GM23338 (cell line): ENCODE results near the gene MEGF11. TPM values are rescaled to one million over a fixed set of nuclear protein-coding genes. Genes with fewer than 3 reads are reported as not detected.

Experiments
- ATAC-seq: fragments of 200-7000 bp; cut with Tn5 transposase; 3 replicates; pipeline ENCODE4 v1.9.1; 2020
- DNase-seq: peaks from one replicate; pipeline ENCODE4 v3.0.0-alpha.2; 2015; ENCODE audit warnings: low spot score
- H2AFZ ChIP-seq: fragments of 200-600 bp; sonication (generic); 2 replicates; pipeline ENCODE4 v1.8.0; 2016; ENCODE audit warnings: antibody characterized with exemption, mild to moderate bottlenecking, moderate library complexity
- H3F3A ChIP-seq: fragments of 200-600 bp; sonication (generic); replicated peaks from 2 replicates; pipeline ENCODE4 v1.8.0; 2017; ENCODE audit warnings: antibody characterized with exemption, mixed run types, low read depth
- H3K27ac ChIP-seq: fragments of 200-600 bp; sonication (generic); 2 replicates; pipeline ENCODE4 v1.6.1; 2016; ENCODE audit warnings: low read depth
- H3K27me3 ChIP-seq: fragments of 200-600 bp; sonication (generic); 2 replicates; pipeline ENCODE4 v1.8.0; 2016; ENCODE audit warnings: mild to moderate bottlenecking, mixed run types, moderate library complexity; ENCODE audit not compliant: insufficient read depth
- H3K36me3 ChIP-seq: fragments of 200-600 bp; sonication (generic); 2 replicates; pipeline ENCODE4 v1.8.0; 2016; ENCODE audit warnings: mild to moderate bottlenecking; ENCODE audit not compliant: insufficient read depth
- H3K4me1 ChIP-seq: fragments of 200-600 bp; sonication (generic); 2 replicates; pipeline ENCODE4 v1.8.0; 2016; ENCODE audit warnings: mild to moderate bottlenecking, moderate library complexity; ENCODE audit not compliant: insufficient read depth
- H3K4me2 ChIP-seq: fragments of 200-600 bp; sonication (generic); 2 replicates; pipeline ENCODE4 v1.7.1; 2017; ENCODE audit warnings: mixed run types
- H3K4me3 ChIP-seq: fragments of 200-600 bp; sonication (generic); 2 replicates; pipeline ENCODE4 v1.6.1; 2016; ENCODE audit warnings: mixed run types
- H3K79me2 ChIP-seq: fragments of 200-600 bp; sonication (generic); replicated peaks from 2 replicates; pipeline ENCODE4 v1.8.0; 2017; ENCODE audit warnings: mild to moderate bottlenecking; ENCODE audit not compliant: insufficient read depth
- H3K9me2 ChIP-seq: fragments of 200-600 bp; sonication (generic); 2 replicates; pipeline ENCODE4 v1.8.0; 2017; ENCODE audit not compliant: insufficient read depth
- H4K20me1 ChIP-seq: fragments of 200-600 bp; sonication (generic); replicated peaks from 2 replicates; pipeline ENCODE4 v1.8.0; 2017; ENCODE audit warnings: mild to moderate bottlenecking; ENCODE audit not compliant: insufficient read depth
- H3K27ac Mint-ChIP-seq: 2 replicates; pipeline ENCODE4 v1.8.0; 2020; ENCODE audit warnings: inconsistent platforms, mild to moderate bottlenecking, moderate library complexity, mixed read lengths
- H3K27me3 Mint-ChIP-seq: 3 replicates; pipeline ENCODE4 v1.8.0; 2022; ENCODE audit warnings: low read depth, mild to moderate bottlenecking, moderate library complexity, mixed read lengths, inconsistent platforms; ENCODE audit not compliant: insufficient read depth, poor library complexity
- H3K36me3 Mint-ChIP-seq: 3 replicates; pipeline ENCODE4 v1.8.0; 2021; ENCODE audit warnings: low read depth, mild to moderate bottlenecking, inconsistent platforms, moderate library complexity, mixed read lengths
- H3K4me1 Mint-ChIP-seq: 3 replicates; pipeline ENCODE4 v1.8.0; 2020; ENCODE audit warnings: mild to moderate bottlenecking, inconsistent platforms, mixed read lengths
- H3K4me3 Mint-ChIP-seq: 3 replicates; pipeline ENCODE4 v1.8.0; 2021; ENCODE audit warnings: moderate library complexity, mild to moderate bottlenecking, inconsistent platforms, mixed read lengths
- H3K9me3 Mint-ChIP-seq: 3 replicates; pipeline ENCODE4 v1.8.0; 2020; ENCODE audit warnings: moderate library complexity, mild to moderate bottlenecking, inconsistent platforms, mixed read lengths
- CREB1 ChIP-seq: fragments of 250-450 bp; sonication (Bioruptor Pico); IDR thresholded peaks from 2 replicates; pipeline ENCODE4 v1.5.0; 2020; ENCODE audit warnings: low read depth, mild to moderate bottlenecking, moderate library complexity
- ETS1 ChIP-seq: IDR thresholded peaks from 2 replicates; pipeline ENCODE4 v1.6.1; 2016; ENCODE audit warnings: antibody characterized with exemption
- EZH2 ChIP-seq: fragments of 200-600 bp; sonication (generic); IDR thresholded peaks from one replicate; pipeline ENCODE4 v1.8.0; 2017; ENCODE audit warnings: antibody characterized with exemption, mild to moderate bottlenecking, low read depth; ENCODE audit not compliant: unreplicated experiment
- EZH2phosphoT487 ChIP-seq: fragments of 200-600 bp; sonication (generic); IDR thresholded peaks from one replicate; pipeline ENCODE4 v1.8.1; 2018; ENCODE audit warnings: antibody characterized with exemption; ENCODE audit not compliant: unreplicated experiment
- JUNB ChIP-seq: IDR thresholded peaks from one replicate; pipeline ENCODE4 v1.6.1; 2016; ENCODE audit warnings: antibody characterized with exemption; ENCODE audit not compliant: unreplicated experiment
- POLR2AphosphoS5 ChIP-seq: IDR thresholded peaks from 2 replicates; pipeline ENCODE4 v1.6.1; 2016; ENCODE audit warnings: antibody characterized with exemption, low read depth
- REST ChIP-seq: IDR thresholded peaks from one replicate; pipeline ENCODE4 v1.6.1; 2018; ENCODE audit warnings: antibody characterized with exemption; ENCODE audit not compliant: unreplicated experiment
- STAT1 ChIP-seq: IDR thresholded peaks from one replicate; pipeline ENCODE4 v1.6.1; 2016; ENCODE audit warnings: antibody characterized with exemption; ENCODE audit not compliant: unreplicated experiment
- ZNF114 ChIP-seq: fragments of 250-450 bp; sonication (Bioruptor Pico); IDR thresholded peaks from 2 replicates; pipeline ENCODE4 v1.5.0; 2020; ENCODE audit warnings: mild to moderate bottlenecking, moderate library complexity
- ZNF331 ChIP-seq: fragments of 250-450 bp; sonication (Bioruptor Pico); IDR thresholded peaks from 2 replicates; pipeline ENCODE4 v1.5.0; 2020; ENCODE audit warnings: low read depth, mild to moderate bottlenecking, moderate library complexity
- ZNF462 ChIP-seq: fragments of 250-450 bp; sonication (Bioruptor Pico); IDR thresholded peaks from 2 replicates; pipeline ENCODE4 v1.5.0; 2020; ENCODE audit warnings: mild to moderate bottlenecking, moderate library complexity
- polyA plus RNA-seq: library from polyadenylated mRNA; unstranded; fragments of >200 nt; fragmentation: Nextera tagmentation; extraction: Ambion mirVana; gene quantifications from 2 replicates; pipeline ENCODE4 v1.2.1, GENCODE V29; 2016
- total RNA-seq: library from RNA; depleted of rRNA; stranded (reverse); fragments of >200 nt; shearing (Covaris generic); gene quantifications from 2 replicates; pipeline ENCODE4 v1.2.3, GENCODE V29; 2014
- TF ChIP-seq, protein P1 (sequence below), 2 experiments: fragments of 200-600 bp in 1 of 2; sonication (generic) in 1 of 2; conservative IDR thresholded peaks; 2 replicates each; pipeline versions ENCODE4 v1.5.1 to v1.6.1; 2016 to 2017; ENCODE audit warnings: antibody characterized with exemption in 2 of 2, low read depth in 2 of 2, mild to moderate bottlenecking in 2 of 2, moderate library complexity in 1 of 2

MEGF11 gene
- total and polyA plus RNA-seq, 2 experiments from 2014 or later: 1.3 to 1.9 TPM

DNA sequence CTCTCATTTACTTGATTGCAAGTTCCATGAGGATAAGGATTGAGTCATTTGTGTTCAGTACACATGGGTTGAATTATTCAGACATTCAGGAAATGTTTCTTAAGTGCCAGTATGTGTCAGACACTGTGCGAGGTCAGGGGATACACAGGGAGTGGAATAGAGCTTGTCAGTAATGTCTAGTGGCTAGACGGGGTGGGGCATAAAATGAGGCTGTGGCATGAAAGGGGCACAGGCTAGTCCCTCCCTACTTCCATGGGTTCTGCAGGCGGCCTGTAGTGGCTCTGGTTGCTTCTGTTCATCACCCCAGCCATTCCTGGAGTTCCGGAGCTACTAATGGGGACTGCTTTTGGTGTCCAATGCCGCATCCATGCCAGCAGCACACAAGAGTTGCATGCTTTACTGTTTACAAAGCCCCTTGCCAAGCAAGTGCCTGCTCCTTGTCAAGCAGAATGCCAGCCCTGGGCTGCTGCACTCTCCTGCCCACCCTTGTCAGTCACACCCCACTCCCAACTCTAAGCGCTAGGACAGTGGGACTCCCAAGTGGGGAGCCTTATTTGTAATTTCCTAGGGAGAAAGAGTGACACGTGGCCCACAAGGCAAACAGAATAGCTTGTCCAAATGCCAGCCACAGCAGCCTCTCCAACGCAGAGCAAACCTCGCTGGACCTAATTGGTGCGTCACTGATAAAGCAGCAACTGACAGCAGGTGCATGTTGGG, 313.5 kb downstream of the MEGF11 start:
- Mint-ChIP-seq H3K4me1 (no peaks in the 10 kb centered on the region), H3K4me3 (no peak overlapping the region), H3K27ac (no peak overlapping the region), H3K9me3 (no peaks in the 10 kb centered on the region), H3K27me3 (peaks cover 5% of the 10 kb centered on the region), H3K36me3 (no peaks in the 10 kb centered on the region)
- H3K4me1 ChIP-seq: no peaks in the 10 kb centered on the region
- ATAC-seq (no peak), DNase-seq (no peak)
- no peaks in the 10 kb centered on the region for H3K9me2 ChIP-seq
- no peak overlapping the region for H3K4me3 ChIP-seq
- TF ChIP-seq CREB1: no peak
- no peak for TF ChIP-seq ZNF462 (CRISPR knock-in tag)
- TF ChIP-seq EZH2: no peak
- TF ChIP-seq EZH2phosphoT487: no peak
- TF ChIP-seq ETS1: no peak
- no peak for TF ChIP-seq ZNF331 (CRISPR knock-in tag)
- TF ChIP-seq, protein P1, sequence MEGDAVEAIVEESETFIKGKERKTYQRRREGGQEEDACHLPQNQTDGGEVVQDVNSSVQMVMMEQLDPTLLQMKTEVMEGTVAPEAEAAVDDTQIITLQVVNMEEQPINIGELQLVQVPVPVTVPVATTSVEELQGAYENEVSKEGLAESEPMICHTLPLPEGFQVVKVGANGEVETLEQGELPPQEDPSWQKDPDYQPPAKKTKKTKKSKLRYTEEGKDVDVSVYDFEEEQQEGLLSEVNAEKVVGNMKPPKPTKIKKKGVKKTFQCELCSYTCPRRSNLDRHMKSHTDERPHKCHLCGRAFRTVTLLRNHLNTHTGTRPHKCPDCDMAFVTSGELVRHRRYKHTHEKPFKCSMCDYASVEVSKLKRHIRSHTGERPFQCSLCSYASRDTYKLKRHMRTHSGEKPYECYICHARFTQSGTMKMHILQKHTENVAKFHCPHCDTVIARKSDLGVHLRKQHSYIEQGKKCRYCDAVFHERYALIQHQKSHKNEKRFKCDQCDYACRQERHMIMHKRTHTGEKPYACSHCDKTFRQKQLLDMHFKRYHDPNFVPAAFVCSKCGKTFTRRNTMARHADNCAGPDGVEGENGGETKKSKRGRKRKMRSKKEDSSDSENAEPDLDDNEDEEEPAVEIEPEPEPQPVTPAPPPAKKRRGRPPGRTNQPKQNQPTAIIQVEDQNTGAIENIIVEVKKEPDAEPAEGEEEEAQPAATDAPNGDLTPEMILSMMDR (conservative IDR thresholded peaks at IDR 0.05; ENCODE audit: low read depth in 2 of 2): no peak
- no peak for TF ChIP-seq STAT1
- TF ChIP-seq ZNF114 (CRISPR knock-in tag): no peak
- TF ChIP-seq JUNB: no peak
- TF ChIP-seq REST: no peak
- no peak for TF ChIP-seq POLR2AphosphoS5
- no peak overlapping the region for H3K4me2 ChIP-seq
- no peaks in the 10 kb centered on the region for H3K79me2 ChIP-seq
- H3F3A ChIP-seq: no peaks in the 10 kb centered on the region
- no peak overlapping the region for H2AFZ ChIP-seq
- H3K36me3 ChIP-seq: no peaks in the 10 kb centered on the region
- H3K27me3 ChIP-seq: no peaks in the 10 kb centered on the region
- no peaks in the 10 kb centered on the region for H4K20me1 ChIP-seq
- no peak overlapping the region for H3K27ac ChIP-seq
